HUDEP-2 (cell line): ENCODE measurements around the gene MCM8.

ENCODE experiments used
- DNase-seq, 76 experiments: peaks; one replicate each; lab custom pipeline; 2025; ENCODE audit not compliant: unreplicated experiment in 76 of 76; lab: John Stamatoyannopoulos, UW

Gene MCM8

GRCh38 chr20:5945963-5946362, 4.5 kb upstream of the MCM8 start:
- DNase-seq: peak in 10 of 76 experiments; percentile 0 to 50 (median 14)

GRCh38 chr20:5947276-5947675, 3.2 kb upstream of the MCM8 start:
- no peak for DNase-seq

GRCh38 chr20:5949943-5950270, 545 bp upstream of the MCM8 start:
- DNase-seq: peak in 1 of 76 experiments; percentile 20

GRCh38 chr20:5967469-5967868, 17.0 kb downstream of the MCM8 start:
- DNase-seq: no peak

GRCh38 chr20:5968462-5968861, 18.0 kb downstream of the MCM8 start:
- DNase-seq: no peak

- no peak for DNase-seq
Measured at GRCh38 chr20:5969348-5969935, 19.0 kb downstream of the MCM8 start.

GRCh38 chr20:5969940-5970339, 19.5 kb downstream of the MCM8 start:
- DNase-seq: no peak

GRCh38 chr20:5970381-5970780, 19.9 kb downstream of the MCM8 start:
- no peak for DNase-seq

- DNase-seq: no peak
Measured at GRCh38 chr20:5971203-5971602, 20.8 kb downstream of the MCM8 start.

GRCh38 chr20:5973172-5973571, 22.7 kb downstream of the MCM8 start:
- no peak for DNase-seq

- DNase-seq: no peak
Measured at GRCh38 chr20:5973971-5974370, 23.5 kb downstream of the MCM8 start.

- no peak for DNase-seq
Measured at GRCh38 chr20:5974531-5974930, 24.1 kb downstream of the MCM8 start.

GRCh38 chr20:5975778-5976177, 25.3 kb downstream of the MCM8 start:
- no peak for DNase-seq

- no peak for DNase-seq
Measured at GRCh38 chr20:5977223-5977622, 26.8 kb downstream of the MCM8 start.

GRCh38 chr20:5977975-5978374, 27.5 kb downstream of the MCM8 start:
- DNase-seq: no peak

GRCh38 chr20:5979801-5980200, 29.3 kb downstream of the MCM8 start:
- no peak for DNase-seq

- DNase-seq: no peak
Measured at GRCh38 chr20:5980720-5981538, 30.5 kb downstream of the MCM8 start.

GRCh38 chr20:5987383-5987782, 36.9 kb downstream of the MCM8 start:
- DNase-seq: no peak

GRCh38 chr20:5989539-5989938, 39.1 kb downstream of the MCM8 start:
- DNase-seq: no peak

- no peak for DNase-seq
Measured at GRCh38 chr20:5990946-5991345, 40.5 kb downstream of the MCM8 start.

GRCh38 chr20:5991623-5992441, 41.4 kb downstream of the MCM8 start:
- DNase-seq: no peak

GRCh38 chr20:5996765-5997164, 46.3 kb downstream of the MCM8 start:
- DNase-seq: no peak
